NB4 (cell line): ENCODE data around the gene IDUA.
"Not testable (repeated sequence)": the region's sequence is repeated elsewhere in the genome, so short reads cannot be mapped to it uniquely, and the experiment has no call there.

Experiments
- DNase-seq: peaks from one replicate; pipeline ENCODE4 v3.0.0; 2010; ENCODE audit warnings: low read depth
- H3K4me3 ChIP-seq: one replicate; pipeline ENCODE4 v1.5.1; 2011; ENCODE audit warnings: mild to moderate bottlenecking, low read depth, low read length, moderate library complexity
- CTCF ChIP-seq: IDR thresholded peaks from one replicate; pipeline ENCODE4 v1.5.1; 2012; ENCODE audit warnings: low read depth, low read length
- MAX ChIP-seq: IDR thresholded peaks from 2 replicates; pipeline ENCODE4 v1.6.1; 2011; ENCODE audit warnings: low read depth, low read length
- MYC ChIP-seq: IDR thresholded peaks from 2 replicates; pipeline ENCODE4 v1.6.1; 2011; ENCODE audit warnings: low read depth, low read length
- POLR2A ChIP-seq: IDR thresholded peaks from 2 replicates; pipeline ENCODE4 v1.6.1; 2011; ENCODE audit warnings: mild to moderate bottlenecking; ENCODE audit not compliant: insufficient read length; ENCODE audit errors: extremely low read depth

IDUA gene

GRCh38 chr4:986879-987623 is at the start of gene IDUA:
IDUA (plus strand) TSS chr4:987044; CDS start chr4:987085, 41 bp downstream.
- peak within 1 kb of the TSS; percentile 69 for H3K4me3 ChIP-seq
- TF ChIP-seq MYC = peak; percentile 21
- peak; percentile 54; the same call in 1 of the 2 replicates for TF ChIP-seq MAX
- TF ChIP-seq CTCF = peak; percentile 61
- TF ChIP-seq POLR2A = peak; percentile 64
- peak; percentile 90 for DNase-seq

- H3K4me3 ChIP-seq, DNase-seq: not testable (repeated sequence)
Measured at GRCh38 chr4:939508-939907, 47.3 kb upstream of the IDUA start.

- TF ChIP-seq POLR2A = no peak
- DNase-seq = no peak
- no peak overlapping the region for H3K4me3 ChIP-seq
Measured at GRCh38 chr4:945274-946102, 41.4 kb upstream of the IDUA start.

- no peak for DNase-seq
Measured at GRCh38 chr4:946103-946450, 40.8 kb upstream of the IDUA start.

GRCh38 chr4:946517-947471 is 40.0 kb upstream of the IDUA start:
- no peak for DNase-seq
- no peak overlapping the region for H3K4me3 ChIP-seq
- TF ChIP-seq MYC (no peak), MAX (no peak), POLR2A (no peak), CTCF (no peak)

More at GRCh38 chr4:946103-946450, 40.8 kb upstream of the IDUA start:
- H3K4me3 ChIP-seq = no peak overlapping the region
- TF ChIP-seq CTCF = no peak
- TF ChIP-seq MYC = no peak
- no peak for TF ChIP-seq POLR2A
- no peak for TF ChIP-seq MAX

- DNase-seq = no peak
- no peak for TF ChIP-seq MAX
- TF ChIP-seq MYC = no peak
- no peak for TF ChIP-seq POLR2A
- TF ChIP-seq CTCF = no peak
- no peak overlapping the region for H3K4me3 ChIP-seq
Measured at GRCh38 chr4:947491-947971, 39.3 kb upstream of the IDUA start.
